A549 (cell line): ENCODE measurements around the gene ITSN1. TPM values are rescaled to one million over a fixed set of nuclear protein-coding genes. Genes with fewer than 3 reads are reported as not detected.

Experiments used
- ATAC-seq, 2 experiments: fragments of 200-7000 bp in 1 of 2; fragments of >200 bp in 1 of 2; cut with Nextera tagmentation in 1 of 2; cut with Tn5 transposase in 1 of 2; 3 replicates each; pipeline versions ENCODE4 v1.8.0 to v1.9.1; 2018 to 2020; ENCODE audit warnings: mild to moderate bottlenecking in 1 of 2, moderate library complexity in 1 of 2
- CTCF ChIA-PET: fragments of 300-600 bp; sonication (Branson Sonifier 250); formaldehyde crosslinking; extraction: SDS; loops from one replicate; lab custom pipeline; 2021; ENCODE audit warnings: antibody characterized with exemption, inconsistent platforms; lab: Yijun Ruan, JAX
- POLR2A ChIA-PET: fragments of 350-600 bp; formaldehyde crosslinking; extraction: SDS; loops from one replicate; lab custom pipeline; 2021; ENCODE audit warnings: antibody characterized with exemption, inconsistent platforms; lab: Yijun Ruan, JAX
- DNase-seq, 2 experiments: peaks; one replicate each; pipeline versions ENCODE4 v3.0.0 to v3.0.0-alpha.2; 2011 to 2016; ENCODE audit warnings: low read depth in 1 of 2, low spot score in 1 of 2
- FAIRE-seq: peaks from 2 replicates; lab custom pipeline; 2011; peaks lifted over from hg19 to GRCh38; lab: Jason Lieb, UNC
- H3K27ac ChIP-seq, 2 experiments: fragments of >200 bp; sonication (Bioruptor Twin); formaldehyde crosslinking; 3 replicates each; pipeline ENCODE4 v1.5.1; 2016 to 2017
- H3K4me1 ChIP-seq: fragments of >200 bp; sonication (Bioruptor Twin); formaldehyde crosslinking; 3 replicates; pipeline ENCODE4 v1.6.1; 2016
- H3K4me2 ChIP-seq: fragments of >200 bp; sonication (Bioruptor Twin); formaldehyde crosslinking; 3 replicates; pipeline ENCODE4 v1.6.1; 2016
- H3K4me3 ChIP-seq: fragments of >200 bp; sonication (Bioruptor Twin); formaldehyde crosslinking; 3 replicates; pipeline ENCODE4 v1.5.1; 2016
- H3K9me3 ChIP-seq: fragments of >200 bp; sonication (Bioruptor Twin); formaldehyde crosslinking; 3 replicates; pipeline ENCODE4 v1.6.1; 2016
- CBX2 ChIP-seq: fragments of 200-600 bp; sonication (generic); IDR thresholded peaks from 2 replicates; pipeline ENCODE4 v1.6.1; 2016; ENCODE audit warnings: low read depth, mild to moderate bottlenecking, borderline replicate concordance
- CHD2 ChIP-seq: fragments of 150-350 bp; IDR thresholded peaks from 2 replicates; pipeline ENCODE4 v1.6.1; 2014; ENCODE audit warnings: low read length; ENCODE audit not compliant: partially characterized antibody
- ESRRA ChIP-seq: fragments of 150-350 bp; IDR thresholded peaks from 2 replicates; pipeline ENCODE4 v1.6.1; 2014; ENCODE audit warnings: mild to moderate bottlenecking, low read length, borderline replicate concordance
- FOXS1 ChIP-seq: fragments of 250-450 bp; sonication (Bioruptor Pico); IDR thresholded peaks from 2 replicates; pipeline ENCODE4 v1.5.0; 2020; ENCODE audit warnings: mild to moderate bottlenecking, moderate library complexity
- HDAC2 ChIP-seq: fragments of 200-600 bp; sonication (generic); IDR thresholded peaks from 2 replicates; pipeline ENCODE4 v1.6.1; 2016
- HOXB13 ChIP-seq: fragments of 250-450 bp; sonication (Bioruptor Pico); IDR thresholded peaks from 2 replicates; pipeline ENCODE4 v1.5.0; 2020; ENCODE audit warnings: low read depth, mild to moderate bottlenecking, moderate library complexity
- KDM5A ChIP-seq: fragments of 200-600 bp; sonication (generic); IDR thresholded peaks from 2 replicates; pipeline ENCODE4 v1.6.1; 2016; ENCODE audit warnings: antibody characterized with exemption, mild to moderate bottlenecking
- NFE2L2 ChIP-seq: fragments of 150-350 bp; conservative IDR thresholded peaks from 2 replicates; pipeline ENCODE4 v1.6.1; 2014; ENCODE audit warnings: low read length
- RAD21 ChIP-seq, 2 experiments: fragments of >200 bp in 1 of 2; sonication (Bioruptor Twin) in 1 of 2; formaldehyde crosslinking in 1 of 2; IDR thresholded peaks in 1 of 2; conservative IDR thresholded peaks in 1 of 2; 2 replicates in 1 of 2; 3 replicates in 1 of 2; pipeline ENCODE4 v1.6.1; 2012 to 2018; ENCODE audit warnings: inconsistent platforms in 1 of 2
- RCOR1 ChIP-seq: fragments of 150-350 bp; IDR thresholded peaks from 2 replicates; pipeline ENCODE4 v1.6.1; 2014; ENCODE audit warnings: antibody characterized with exemption, low read length, low read depth
- TFCP2L1 ChIP-seq: fragments of 250-450 bp; sonication (Bioruptor Pico); IDR thresholded peaks from 2 replicates; pipeline ENCODE4 v1.5.0; 2021; ENCODE audit warnings: mild to moderate bottlenecking
- ZC3H11A ChIP-seq: fragments of 450-650 bp; IDR thresholded peaks from 2 replicates; pipeline ENCODE4 v1.6.1; 2014; ENCODE audit warnings: antibody characterized with exemption, mild to moderate bottlenecking
- WGBS: methylation state at CpG from one replicate; pipeline ENCODE4 v1.1.6; 2017; ENCODE audit errors: missing lambda C conversion rate; 5-methylcytosine and 5-hydroxymethylcytosine counted together
- polyA plus RNA-seq, 4 experiments: library from polyadenylated mRNA; depleted of rRNA in 3 of 4; stranded (reverse); fragments of >200 nt; fragmentation: RNase III in 1 of 4; extraction: RNeasy Plus Mini Kit Qiagen cat#74134 plus additional on column Dnase treatment in 1 of 4; gene quantifications; 2 replicates in 3 of 4; 3 replicates in 1 of 4; pipeline ENCODE4 v1.2.3, GENCODE V29; 2011 to 2017
- TF ChIP-seq, protein P1 (sequence below): fragments of 250-450 bp; sonication (Bioruptor Pico); IDR thresholded peaks from 2 replicates; pipeline ENCODE4 v1.5.0; 2020; ENCODE audit warnings: low read depth, mild to moderate bottlenecking, moderate library complexity
- TF ChIP-seq, protein P2 (sequence below): fragments of 150-350 bp; IDR thresholded peaks from 2 replicates; pipeline ENCODE4 v1.6.1; 2014; ENCODE audit warnings: low read depth, mild to moderate bottlenecking, low read length
- TF ChIP-seq, protein P3 (sequence below): IDR thresholded peaks from 2 replicates; pipeline ENCODE4 v1.6.1; 2012; ENCODE audit warnings: low read depth, borderline replicate concordance
- TF ChIP-seq, protein P4 (sequence below): IDR thresholded peaks from 2 replicates; pipeline ENCODE4 v1.6.1; 2012
- TF ChIP-seq, protein P5 (sequence below): fragments of >200 bp; sonication (Bioruptor Twin); formaldehyde crosslinking; IDR thresholded peaks from 3 replicates; pipeline ENCODE4 v1.6.1; 2016
- TF ChIP-seq, protein P6 (sequence below): fragments of 450-650 bp; IDR thresholded peaks from 2 replicates; pipeline ENCODE4 v1.6.1; 2014; ENCODE audit warnings: antibody characterized with exemption

Gene ITSN1
- polyA plus RNA-seq, 2 of the 4 experiments (the other 2 are of a cell fraction): 15.2 to 23.7 TPM

DNA sequence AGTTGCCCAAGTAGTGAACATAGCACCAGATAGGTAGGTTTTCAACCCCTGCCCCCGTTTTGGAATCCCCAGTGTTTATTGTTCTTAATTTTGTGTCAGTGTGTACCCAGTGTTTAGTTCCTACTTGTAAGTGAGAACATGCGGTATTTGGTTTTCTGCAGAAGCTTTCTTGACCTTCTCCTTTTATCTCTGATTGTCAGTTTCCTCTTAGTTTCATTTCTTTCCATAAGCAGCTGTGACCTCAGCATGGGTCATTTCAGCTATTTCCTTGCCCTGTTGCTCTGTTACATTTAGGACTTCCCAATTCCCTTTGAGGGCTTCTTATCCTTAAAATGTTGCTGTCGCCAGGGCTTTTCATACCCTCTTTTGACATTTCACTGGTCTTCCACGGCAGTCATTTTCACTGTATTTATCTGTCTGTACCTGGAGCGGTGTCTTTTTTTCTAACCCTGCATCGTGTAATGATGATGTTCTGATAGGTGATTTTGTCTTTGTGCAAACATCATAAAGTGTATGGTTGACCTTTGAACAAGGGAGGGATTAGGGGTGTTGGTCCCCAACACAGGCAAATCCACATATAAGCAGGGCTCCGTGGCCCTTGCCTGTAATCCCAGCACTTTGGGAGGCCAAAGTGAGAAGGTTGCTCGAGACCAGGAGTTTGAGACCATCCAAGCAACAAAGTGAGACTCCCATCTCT, 15.0 kb downstream of the ITSN1 start:
- Histone ChIP-seq H3K9me3 (peaks cover 8% of the 10 kb centered on the region; the same call in 1 of the 3 replicates), H3K27ac (peak overlapping the region; percentile 36 to 88; a peak in 4 of 6 replicates), H3K4me3 (no peak overlapping the region), H3K4me1 (peaks cover 39% of the 10 kb centered on the region), H3K4me2 (peak overlapping the region; percentile 14; the same call in 1 of the 3 replicates)
- TF ChIP-seq HDAC2 (no peak), RCOR1 (no peak), TFCP2L1 (no peak), ZC3H11A (no peak)
- TF ChIP-seq, protein P1, sequence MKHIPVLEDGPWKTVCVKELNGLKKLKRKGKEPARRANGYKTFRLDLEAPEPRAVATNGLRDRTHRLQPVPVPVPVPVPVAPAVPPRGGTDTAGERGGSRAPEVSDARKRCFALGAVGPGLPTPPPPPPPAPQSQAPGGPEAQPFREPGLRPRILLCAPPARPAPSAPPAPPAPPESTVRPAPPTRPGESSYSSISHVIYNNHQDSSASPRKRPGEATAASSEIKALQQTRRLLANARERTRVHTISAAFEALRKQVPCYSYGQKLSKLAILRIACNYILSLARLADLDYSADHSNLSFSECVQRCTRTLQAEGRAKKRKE (CRISPR knock-in tag): no peak
- no peak for FAIRE-seq
- DNase-seq: no peak
- CTCF ChIA-PET: no interaction called here
- 91% methylated on average over 8 of the region's 8 CpGs for WGBS
- POLR2A ChIA-PET: no interaction called here
- no peak for ATAC-seq

DNA sequence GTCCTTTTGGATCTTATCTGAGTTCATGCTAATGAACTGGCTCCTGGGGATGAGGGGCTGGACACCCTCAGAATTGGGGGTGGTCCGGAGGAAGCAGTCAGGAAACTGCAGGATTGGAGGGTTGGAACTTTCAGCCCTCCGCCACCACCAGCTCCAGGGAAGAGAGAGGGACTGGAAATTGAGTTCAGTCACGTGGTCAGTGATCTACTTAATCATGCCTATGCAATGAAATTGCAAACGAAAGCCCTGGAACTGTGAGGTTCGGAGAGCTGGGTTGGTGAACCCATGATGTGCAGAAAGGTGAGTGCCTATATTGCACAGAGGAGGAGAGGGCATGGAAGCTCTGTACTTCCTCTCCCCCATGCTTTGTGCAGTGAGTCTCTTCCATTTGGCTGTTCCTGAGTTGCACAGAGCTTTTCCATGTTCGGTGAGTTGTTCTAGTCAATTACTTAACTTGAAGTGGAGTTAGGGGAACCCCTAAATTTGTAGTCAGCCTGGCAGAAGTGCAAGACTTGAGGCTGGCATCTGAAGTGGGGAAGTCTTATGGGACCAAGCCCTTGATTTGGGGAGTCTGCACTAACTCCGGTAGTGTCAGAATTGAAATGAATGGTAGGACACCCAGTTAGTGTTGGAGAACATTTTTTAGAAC, 16.7 kb downstream of the ITSN1 start:
- Histone ChIP-seq H3K4me2 (no peak overlapping the region), H3K4me1 (peaks cover 39% of the 10 kb centered on the region)
- no peak for ATAC-seq

DNA sequence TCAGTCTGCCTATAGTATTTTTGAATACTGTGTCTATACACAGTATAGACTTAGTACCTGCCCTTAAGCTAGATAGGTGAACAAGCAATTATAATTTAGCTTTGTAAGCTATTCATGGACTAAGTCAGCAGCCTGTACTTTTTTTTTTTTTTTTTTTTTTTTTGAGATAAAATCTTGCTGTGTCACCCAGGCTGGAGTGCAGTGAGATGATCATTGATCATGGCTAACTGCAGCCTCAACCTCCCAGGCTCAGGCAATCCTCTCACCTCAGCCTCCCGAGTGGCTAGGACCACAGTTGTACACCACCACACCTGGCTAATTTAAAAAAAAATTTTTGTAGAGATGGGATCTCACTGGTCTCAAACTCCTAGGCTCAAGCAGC, 17.3 kb downstream of the ITSN1 start:
- Histone ChIP-seq H3K4me2 (no peak overlapping the region), H3K4me1 (peaks cover 37% of the 10 kb centered on the region), H3K27ac (peak overlapping the region in 1 of 2 experiments; percentile 63; a peak in 3 of 6 replicates), H3K9me3 (peaks cover 8% of the 10 kb centered on the region; the same call in 1 of the 3 replicates), H3K4me3 (no peak overlapping the region)
- POLR2A ChIA-PET: no interaction called here
- DNase-seq (no peak), ATAC-seq (no peak), FAIRE-seq (no peak)
- WGBS: no CpG with 5 or more reads among the region's 1 CpG
- CTCF ChIA-PET: interaction anchor here (1.1 kb wide), 1 partner anchor 50 kb away, joined by 3 read pairs; no protein-coding TSS in a partner anchor
- TF ChIP-seq KDM5A: no peak
- no peak for TF ChIP-seq ESRRA
- no peak for TF ChIP-seq RAD21 (conservative IDR thresholded peaks at IDR 0.05 in 1 of 2, IDR thresholded peaks at IDR 0.05 in 1 of 2)

More for the DNA sequence above, 16.7 kb downstream of the ITSN1 start:
- TF ChIP-seq, protein P2, sequence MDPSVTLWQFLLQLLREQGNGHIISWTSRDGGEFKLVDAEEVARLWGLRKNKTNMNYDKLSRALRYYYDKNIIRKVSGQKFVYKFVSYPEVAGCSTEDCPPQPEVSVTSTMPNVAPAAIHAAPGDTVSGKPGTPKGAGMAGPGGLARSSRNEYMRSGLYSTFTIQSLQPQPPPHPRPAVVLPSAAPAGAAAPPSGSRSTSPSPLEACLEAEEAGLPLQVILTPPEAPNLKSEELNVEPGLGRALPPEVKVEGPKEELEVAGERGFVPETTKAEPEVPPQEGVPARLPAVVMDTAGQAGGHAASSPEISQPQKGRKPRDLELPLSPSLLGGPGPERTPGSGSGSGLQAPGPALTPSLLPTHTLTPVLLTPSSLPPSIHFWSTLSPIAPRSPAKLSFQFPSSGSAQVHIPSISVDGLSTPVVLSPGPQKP: no peak
- TF ChIP-seq, protein P3, sequence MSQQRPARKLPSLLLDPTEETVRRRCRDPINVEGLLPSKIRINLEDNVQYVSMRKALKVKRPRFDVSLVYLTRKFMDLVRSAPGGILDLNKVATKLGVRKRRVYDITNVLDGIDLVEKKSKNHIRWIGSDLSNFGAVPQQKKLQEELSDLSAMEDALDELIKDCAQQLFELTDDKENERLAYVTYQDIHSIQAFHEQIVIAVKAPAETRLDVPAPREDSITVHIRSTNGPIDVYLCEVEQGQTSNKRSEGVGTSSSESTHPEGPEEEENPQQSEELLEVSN: no peak
- TF ChIP-seq, protein P4, sequence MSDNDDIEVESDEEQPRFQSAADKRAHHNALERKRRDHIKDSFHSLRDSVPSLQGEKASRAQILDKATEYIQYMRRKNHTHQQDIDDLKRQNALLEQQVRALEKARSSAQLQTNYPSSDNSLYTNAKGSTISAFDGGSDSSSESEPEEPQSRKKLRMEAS: no peak
- TF ChIP-seq CHD2: no peak
- Histone ChIP-seq H3K27ac (peak overlapping the region in 1 of 2 experiments; percentile 58; a peak in 3 of 6 replicates), H3K9me3 (peaks cover 8% of the 10 kb centered on the region; the same call in 1 of the 3 replicates), H3K4me3 (no peak overlapping the region)
- ChIA-PET CTCF (interaction anchor here (1.1 kb wide), 1 partner anchor 51 kb away, joined by 3 read pairs; no protein-coding TSS in a partner anchor), POLR2A (no interaction called here)
- WGBS: 86% methylated on average over 7 of the region's 7 CpGs
- DNase-seq: no peak
- no peak for FAIRE-seq

DNA sequence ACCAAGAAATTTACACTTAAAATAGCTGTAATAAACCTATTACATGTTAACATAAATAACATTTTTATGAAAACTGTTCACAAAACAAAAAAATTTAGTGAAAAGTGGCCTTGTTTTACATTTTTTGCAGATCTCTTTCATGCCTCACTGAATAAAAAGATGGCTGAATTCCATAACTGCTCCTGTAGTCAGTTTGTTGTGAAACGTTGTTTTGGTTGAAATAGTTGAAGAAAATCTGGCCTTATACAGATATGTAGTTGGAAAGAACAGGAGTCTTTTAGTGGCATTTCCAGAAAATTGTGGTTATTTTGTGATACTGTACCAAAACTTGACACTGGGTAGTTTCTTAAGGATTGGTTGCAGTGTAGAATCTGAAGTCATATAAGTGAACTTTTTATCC, 18.1 kb downstream of the ITSN1 start:
- FAIRE-seq: no peak
- Histone ChIP-seq H3K27ac (no peak overlapping the region), H3K4me1 (peaks cover 28% of the 10 kb centered on the region), H3K9me3 (peaks cover 8% of the 10 kb centered on the region; the same call in 1 of the 3 replicates)
- ChIA-PET POLR2A (no interaction called here), CTCF (no interaction called here)
- ATAC-seq: no peak
- 97% methylated on average over 1 of the region's 1 CpG for WGBS
- TF ChIP-seq, protein P5, sequence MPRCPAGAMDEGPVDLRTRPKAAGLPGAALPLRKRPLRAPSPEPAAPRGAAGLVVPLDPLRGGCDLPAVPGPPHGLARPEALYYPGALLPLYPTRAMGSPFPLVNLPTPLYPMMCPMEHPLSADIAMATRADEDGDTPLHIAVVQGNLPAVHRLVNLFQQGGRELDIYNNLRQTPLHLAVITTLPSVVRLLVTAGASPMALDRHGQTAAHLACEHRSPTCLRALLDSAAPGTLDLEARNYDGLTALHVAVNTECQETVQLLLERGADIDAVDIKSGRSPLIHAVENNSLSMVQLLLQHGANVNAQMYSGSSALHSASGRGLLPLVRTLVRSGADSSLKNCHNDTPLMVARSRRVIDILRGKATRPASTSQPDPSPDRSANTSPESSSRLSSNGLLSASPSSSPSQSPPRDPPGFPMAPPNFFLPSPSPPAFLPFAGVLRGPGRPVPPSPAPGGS: no peak
- TF ChIP-seq, protein P6, sequence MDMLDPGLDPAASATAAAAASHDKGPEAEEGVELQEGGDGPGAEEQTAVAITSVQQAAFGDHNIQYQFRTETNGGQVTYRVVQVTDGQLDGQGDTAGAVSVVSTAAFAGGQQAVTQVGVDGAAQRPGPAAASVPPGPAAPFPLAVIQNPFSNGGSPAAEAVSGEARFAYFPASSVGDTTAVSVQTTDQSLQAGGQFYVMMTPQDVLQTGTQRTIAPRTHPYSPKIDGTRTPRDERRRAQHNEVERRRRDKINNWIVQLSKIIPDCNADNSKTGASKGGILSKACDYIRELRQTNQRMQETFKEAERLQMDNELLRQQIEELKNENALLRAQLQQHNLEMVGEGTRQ: no peak
- TF ChIP-seq, protein P3: no peak
- TF ChIP-seq FOXS1 (CRISPR knock-in tag): no peak
- TF ChIP-seq NFE2L2: no peak
- no peak for TF ChIP-seq HOXB13
- no peak for TF ChIP-seq CBX2
- TF ChIP-seq, all 56 proteins: peak for 0
- Histone ChIP-seq H3K4me2 (no peak overlapping the region), H3K4me3 (no peak overlapping the region)
- no peak for DNase-seq
